ENCODE results near the gene USP25. TPM values are rescaled to one million over a fixed set of nuclear protein-coding genes. Genes with fewer than 3 reads are reported as not detected.
"Not testable (repeated sequence)": the region's sequence is repeated elsewhere in the genome, so short reads cannot be mapped to it uniquely, and the experiment has no call there.

USP25 gene
- total RNA-seq, 1 experiment from 2014 or later = 17.1 TPM

GRCh38 chr21:15732290-15732995 is 2.7 kb downstream of the USP25 start:
- peak; percentile 13 for DNase-seq (ENCODE audit: low read depth)

GRCh38 chr21:15732996-15733329 is 3.2 kb downstream of the USP25 start:
- no peak for DNase-seq (ENCODE audit: low read depth)

DNA sequence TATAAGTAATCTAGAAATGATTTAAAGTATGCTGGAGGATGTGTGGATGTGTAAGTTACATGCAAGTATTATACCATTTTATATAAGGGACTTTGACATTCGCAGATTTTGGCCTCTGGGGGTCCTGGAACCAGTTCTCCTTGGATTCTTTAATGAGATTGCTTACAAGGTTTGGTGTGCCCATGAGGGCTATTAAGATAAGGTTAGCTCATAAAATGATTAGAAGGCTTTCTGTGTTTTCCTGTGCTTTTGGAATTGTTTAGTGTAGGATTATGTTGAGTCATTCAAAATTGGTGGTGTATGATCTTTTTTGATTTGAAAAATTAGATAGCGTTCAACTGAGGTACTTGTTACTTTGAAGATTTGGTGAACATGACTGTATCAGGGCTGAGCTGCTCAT is 5.6 kb downstream of the USP25 start:
- no peak for DNase-seq (ENCODE audit: low read depth)

DNA sequence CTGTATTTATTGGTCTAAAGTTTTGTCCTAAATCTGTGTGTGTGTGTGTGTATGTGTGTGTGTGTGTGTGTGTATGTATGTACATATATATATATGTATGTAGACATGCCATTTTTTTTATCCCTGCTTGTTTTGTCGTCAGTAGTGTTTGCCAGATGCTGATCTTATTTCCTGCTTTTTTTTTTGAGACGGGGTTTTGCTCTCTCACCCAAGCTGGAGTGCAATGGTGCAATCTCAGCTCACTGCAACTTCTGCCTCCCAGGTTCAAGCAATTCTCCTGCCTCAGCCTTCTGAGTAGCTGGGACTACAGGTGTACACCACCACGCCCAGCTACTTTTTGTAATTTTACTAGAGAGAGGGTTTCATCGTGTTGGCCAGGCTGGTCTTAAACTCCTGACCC is 6.1 kb downstream of the USP25 start:
- DNase-seq (ENCODE audit: low read depth) = not testable (repeated sequence)

GRCh38 chr21:15738779-15739178 is 9.0 kb downstream of the USP25 start:
- DNase-seq (ENCODE audit: low read depth) = not testable (repeated sequence)

DNA sequence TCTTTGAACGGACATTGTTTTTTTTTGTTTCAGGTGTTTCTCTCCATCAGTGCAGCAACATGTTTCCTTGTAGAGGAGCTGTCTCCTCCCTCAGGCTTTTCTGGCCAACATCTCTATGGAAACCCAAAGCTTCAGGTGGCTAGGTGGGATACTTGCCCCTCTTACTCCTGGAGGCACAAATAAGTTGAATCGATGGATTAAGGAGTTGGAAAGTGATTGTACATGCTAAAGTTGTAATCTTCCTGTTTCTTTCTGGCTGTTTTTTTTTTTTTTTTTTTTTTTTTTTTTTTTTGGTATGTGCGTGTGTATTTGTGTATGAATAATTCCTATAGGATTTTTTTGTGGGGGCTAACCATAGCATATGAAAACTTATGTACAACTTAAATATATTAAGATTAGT is 10.6 kb downstream of the USP25 start:
- no peak for DNase-seq (ENCODE audit: low read depth)

DNA sequence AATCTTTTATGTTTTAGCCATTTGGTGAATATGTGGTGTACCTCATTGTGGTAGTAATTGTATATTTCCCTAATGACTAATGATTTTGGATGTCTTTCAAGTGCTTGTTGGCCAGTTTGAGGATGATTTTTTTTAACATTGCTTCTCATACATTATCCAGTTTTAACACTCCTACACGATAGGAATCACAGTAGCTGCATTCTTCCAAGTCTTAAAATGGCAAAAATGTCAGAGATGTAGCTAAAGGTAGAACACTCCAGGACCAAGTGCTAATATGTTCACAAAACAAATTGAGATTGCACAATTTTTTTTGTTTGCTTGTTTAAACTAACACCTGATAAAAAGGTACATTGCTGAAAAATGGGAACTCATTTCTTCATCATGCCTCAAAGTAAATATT is 11.7 kb downstream of the USP25 start:
- peak; percentile 44 for DNase-seq (ENCODE audit: low read depth)

DNA sequence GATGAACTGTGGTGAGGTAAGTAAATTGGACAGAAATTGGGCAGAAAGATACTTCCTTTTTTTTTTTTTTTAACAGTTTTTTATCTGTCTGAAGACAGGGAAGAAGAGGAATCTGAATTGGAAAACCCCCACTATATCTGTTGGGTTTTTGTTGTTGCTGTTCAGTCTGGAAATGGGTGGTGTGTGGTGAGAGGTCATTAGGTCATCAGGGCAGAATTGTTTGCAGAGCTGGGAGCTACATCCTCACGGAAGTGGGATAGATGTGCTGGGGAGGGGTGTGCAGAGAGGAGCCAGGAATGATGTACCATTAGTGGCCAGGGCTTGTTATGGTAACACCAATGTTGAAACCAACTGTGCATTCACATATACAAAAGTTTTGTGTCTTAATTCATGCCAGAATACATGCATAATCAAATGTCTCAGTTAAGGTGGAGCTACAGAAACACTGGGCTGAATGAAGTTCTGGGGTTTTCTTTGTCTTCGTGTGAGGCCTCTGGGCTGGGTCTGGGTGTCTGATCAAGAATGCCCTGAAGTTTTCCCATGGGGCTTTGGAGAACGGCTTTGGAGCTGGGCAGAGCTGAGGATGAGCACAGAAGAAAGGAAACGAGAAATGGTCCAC is 12.4 kb downstream of the USP25 start:
- DNase-seq (ENCODE audit: low read depth) = peak; percentile 21

GRCh38 chr21:15742694-15743093 is 12.9 kb downstream of the USP25 start:
- no peak for DNase-seq (ENCODE audit: low read depth)

DNA sequence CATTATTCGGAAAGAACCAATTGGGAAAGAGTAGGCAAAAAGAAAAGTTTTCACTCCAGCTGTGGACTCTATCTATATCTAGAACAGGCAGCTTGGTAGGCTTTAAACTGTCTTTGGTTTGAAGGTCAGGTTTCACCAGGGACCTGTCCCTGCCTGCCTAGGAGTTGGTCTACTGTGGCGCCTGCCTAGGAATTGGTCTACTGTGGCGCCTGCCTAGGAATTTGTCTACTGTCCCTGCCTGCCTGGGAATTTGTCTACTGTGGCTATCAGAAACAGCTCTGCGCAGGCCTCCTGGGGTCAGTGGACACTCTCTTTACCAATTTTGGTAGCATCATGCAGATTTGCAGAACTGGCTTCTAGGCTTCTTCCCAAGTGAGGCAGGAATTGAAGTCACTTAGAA is 13.8 kb downstream of the USP25 start:
- DNase-seq (ENCODE audit: low read depth) = no peak

DNA sequence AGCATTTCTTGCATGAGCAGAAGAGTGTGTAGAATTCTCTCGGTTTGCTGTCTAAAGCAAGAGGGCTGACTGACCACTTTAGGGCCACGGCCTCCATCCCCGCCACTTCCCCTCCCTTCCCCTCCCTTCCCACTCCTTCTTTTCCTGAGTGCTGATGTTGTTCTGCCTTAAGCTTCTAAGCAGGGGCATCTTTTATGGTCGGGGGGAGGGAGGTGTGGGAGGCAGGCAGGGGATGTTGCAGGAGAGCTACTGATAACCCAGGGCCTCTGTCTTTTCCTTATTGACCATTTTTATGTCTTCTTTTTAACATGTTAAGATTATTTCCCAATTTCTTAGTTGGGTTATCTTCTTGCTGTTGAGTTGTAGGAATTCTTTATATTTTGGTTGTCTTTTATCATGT is 15.1 kb downstream of the USP25 start:
- no peak for DNase-seq (ENCODE audit: low read depth)

DNA sequence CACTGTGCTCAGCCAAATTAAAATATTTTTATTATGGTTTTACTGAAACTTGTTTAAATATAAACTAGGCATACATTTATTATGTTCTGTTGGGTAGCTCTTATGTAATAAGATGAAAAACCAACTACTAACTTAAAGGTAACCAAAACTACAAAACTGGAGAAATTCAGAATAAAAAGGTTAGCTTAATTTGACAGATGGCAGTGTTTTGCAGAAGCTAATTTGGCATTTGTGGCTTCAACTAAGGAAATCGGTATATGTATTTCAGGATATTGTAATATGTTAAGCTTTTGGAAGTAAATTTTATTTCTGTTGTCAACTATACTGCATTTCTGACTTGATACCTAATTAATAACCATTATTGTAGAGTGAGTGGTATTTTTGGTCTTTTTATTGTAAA is 18.8 kb downstream of the USP25 start:
- no peak for DNase-seq (ENCODE audit: low read depth)

DNA sequence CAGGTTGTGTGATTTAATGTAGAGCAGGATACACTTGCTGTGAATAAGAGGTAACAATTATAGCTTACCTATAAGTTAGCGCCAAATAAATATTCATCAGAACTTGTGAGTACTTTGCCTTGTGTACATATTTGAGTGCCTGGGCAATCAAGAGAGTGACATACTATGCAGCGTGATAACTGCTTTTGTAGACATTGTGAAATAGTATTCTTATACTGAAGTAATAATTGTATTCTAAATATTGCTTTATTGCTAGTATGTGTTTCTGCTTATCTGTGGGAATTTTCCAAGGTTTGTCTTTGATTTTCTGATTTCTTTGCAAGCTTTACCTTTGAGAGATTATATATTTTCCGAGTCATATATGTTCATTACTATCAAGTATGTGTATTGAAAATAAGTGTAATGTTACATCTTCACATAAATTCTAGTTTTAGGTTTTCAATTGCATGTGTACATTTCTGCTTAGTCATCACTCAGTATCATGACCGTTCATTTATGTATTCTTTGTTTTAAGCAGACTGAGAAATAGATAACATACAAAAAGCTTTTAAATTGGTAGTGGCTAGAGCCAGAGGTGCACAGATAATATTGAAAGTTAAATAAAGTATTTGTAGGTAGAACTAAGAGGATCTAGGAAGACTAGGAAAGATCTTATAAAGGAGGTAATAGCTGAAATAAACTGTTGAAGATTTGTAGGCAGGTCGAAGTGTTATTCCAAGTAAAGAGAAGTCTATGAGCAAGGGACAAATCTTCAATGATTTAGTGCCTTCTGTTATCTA is 19.5 kb downstream of the USP25 start:
- no peak for DNase-seq (ENCODE audit: low read depth)

DNA sequence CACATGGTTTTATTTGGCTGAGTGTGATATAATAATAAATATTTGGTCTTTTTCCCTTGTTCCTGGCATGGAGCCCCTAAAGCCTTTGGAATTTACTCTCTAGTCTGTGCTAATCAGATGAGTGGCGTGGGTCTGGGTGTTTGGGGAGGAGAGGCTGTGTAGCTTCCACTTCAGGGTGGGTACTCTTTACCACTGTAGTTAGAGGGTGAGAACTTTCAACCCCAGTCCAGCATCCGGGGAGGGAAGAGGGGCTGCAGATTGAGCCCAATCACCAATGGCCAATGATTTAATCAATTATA is 20.0 kb downstream of the USP25 start:
- DNase-seq (ENCODE audit: low read depth) = no peak

GRCh38 chr21:15751037-15751436 is 21.3 kb downstream of the USP25 start:
- DNase-seq (ENCODE audit: low read depth) = no peak

DNA sequence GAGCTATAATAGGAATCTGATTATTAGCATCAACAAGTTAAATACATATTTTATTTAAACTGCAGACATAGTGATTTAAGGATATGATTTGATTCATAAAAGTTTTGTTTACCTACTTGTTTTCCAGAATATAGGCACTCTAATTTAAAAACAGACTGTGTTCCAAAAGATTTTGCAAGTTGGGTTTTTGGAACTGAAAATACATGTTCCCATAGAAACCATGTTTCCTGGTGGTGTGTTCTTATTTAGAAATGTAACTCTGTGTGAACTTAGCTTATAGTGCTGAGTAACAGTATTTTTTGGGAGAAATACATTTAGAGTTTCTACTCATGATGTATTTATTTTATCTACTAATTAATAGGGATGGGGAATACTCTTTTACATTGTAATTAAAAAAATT is 21.8 kb downstream of the USP25 start:
- DNase-seq (ENCODE audit: low read depth) = no peak

GRCh38 chr21:15752763-15753407 is 23.1 kb downstream of the USP25 start:
- DNase-seq (ENCODE audit: low read depth) = no peak

DNA sequence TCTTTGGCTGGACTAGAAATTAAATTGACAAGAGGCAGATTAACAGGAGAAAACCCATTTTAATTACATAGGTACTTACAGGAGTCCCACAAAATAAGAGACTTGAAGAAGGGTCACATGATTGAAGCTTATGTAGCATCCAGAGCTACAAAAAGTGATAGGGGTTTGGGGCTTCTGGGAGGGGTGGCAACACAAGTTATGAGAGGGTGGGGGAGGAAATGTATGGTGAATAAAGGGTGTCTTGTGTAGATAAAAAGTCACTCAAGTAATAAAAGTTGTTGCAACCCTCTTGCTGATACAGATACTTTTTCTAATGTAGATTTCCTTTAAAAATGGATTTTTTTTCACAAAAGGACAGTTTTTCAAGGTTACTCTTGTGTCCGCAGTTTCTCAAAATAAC is 24.0 kb downstream of the USP25 start:
- no peak for DNase-seq (ENCODE audit: low read depth)

- peak; percentile 32 for DNase-seq (ENCODE audit: low read depth)
Observed at GRCh38 chr21:15754640-15755039, 24.9 kb downstream of the USP25 start.

DNA sequence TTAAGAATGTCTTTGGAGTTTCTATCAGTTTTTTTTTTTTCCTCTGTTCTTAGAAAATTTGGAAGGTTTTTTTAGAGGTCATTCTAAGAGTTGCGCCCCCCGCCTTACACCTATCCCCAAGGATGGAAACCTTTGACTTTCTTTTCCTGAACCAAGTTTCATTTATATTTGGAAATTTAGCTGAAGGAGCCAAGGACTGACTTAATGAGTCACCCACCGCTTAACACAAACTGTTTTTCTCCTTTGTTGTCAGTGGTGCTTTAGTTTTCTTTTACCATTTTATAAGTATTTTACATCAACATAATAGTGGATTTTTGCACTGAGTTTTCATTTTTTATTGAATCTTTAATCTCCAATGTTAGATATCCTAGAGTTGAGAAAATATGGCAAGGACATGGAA is 25.3 kb downstream of the USP25 start:
- no peak for DNase-seq (ENCODE audit: low read depth)

GRCh38 chr21:15759469-15759868 is 29.7 kb downstream of the USP25 start:
- DNase-seq (ENCODE audit: low read depth) = no peak

- no peak for DNase-seq (ENCODE audit: low read depth)
Observed at GRCh38 chr21:15761507-15762100, 31.8 kb downstream of the USP25 start.

Measured in HT1080 (cell line).